Measurements from ENCODE around the gene ATXN3. TPM values are rescaled to one million over a fixed set of nuclear protein-coding genes. Genes with fewer than 3 reads are reported as not detected.
"Not testable (repeated sequence)": the region's sequence is repeated elsewhere in the genome, so short reads cannot be mapped to it uniquely, and the experiment has no call there.

The ATXN3 gene
- total RNA-seq, 2 donors from 2014 or later, result 20.6 to 21.8 TPM

DNA sequence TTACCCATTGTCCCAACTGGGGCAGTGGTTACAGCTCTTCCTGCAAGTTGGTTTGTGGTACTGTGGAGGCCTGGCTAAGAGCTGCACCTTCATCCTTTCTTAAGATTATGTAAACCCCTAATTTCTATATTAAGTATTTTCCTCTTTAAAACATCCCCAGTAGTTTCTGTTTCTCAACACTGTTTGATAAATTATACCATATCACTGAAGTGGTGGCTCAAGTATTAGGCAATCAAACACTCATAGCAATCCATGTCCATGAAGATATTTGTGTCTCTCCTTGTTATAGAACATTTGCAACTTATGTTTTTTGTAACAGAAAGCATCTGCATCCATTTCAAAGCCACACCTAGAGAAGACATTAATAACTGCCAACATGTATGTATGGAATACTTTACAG lies 31.8 kb downstream of the ATXN3 start:
- intact Hi-C loops (cut with DNase I), result no loop called here
- H3K27me3 ChIP-seq, result no peaks in the 10 kb centered on the region

DNA sequence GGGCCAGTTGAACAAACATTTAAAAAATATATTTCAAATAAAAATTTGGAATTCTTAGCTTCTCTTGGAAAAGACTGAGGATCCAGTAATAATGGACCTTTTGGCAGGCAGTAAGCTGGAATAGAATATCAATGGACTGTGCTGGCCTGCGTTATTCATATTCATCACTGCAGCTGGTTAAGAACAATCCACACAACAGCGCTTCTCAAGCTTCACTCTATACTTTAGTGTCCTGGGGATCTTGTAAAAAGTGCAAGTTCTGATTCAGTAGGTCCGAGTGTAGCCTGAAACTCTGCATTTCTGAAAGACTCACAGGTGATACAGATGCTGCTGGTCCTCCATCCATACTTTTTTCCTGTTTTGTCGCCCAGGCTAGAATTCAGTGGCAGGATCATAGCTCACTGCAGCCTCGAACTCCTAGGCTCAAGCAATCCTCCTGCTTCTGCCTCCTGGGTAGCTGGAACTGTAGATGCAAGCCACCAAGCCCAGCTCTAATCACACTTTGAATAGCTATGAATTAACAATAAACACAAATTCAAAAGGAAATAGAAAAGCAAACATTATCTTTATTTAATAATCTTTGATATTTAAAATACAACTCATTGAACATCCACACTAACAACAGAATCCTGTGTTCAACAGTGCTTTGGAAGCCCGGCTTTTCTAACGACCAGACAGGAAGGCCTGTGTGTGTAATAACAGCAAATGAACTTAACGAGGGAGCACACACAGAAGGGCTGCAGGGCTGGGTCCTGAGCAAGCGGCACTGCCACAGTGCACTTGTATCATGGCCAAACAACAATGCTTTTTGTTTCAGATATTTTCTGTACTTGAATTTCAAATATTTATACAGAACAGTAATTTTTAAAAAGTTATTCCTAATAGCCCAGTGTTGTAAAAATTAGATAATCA lies 48.1 kb downstream of the ATXN3 start:
- TF ChIP-seq, protein P1, sequence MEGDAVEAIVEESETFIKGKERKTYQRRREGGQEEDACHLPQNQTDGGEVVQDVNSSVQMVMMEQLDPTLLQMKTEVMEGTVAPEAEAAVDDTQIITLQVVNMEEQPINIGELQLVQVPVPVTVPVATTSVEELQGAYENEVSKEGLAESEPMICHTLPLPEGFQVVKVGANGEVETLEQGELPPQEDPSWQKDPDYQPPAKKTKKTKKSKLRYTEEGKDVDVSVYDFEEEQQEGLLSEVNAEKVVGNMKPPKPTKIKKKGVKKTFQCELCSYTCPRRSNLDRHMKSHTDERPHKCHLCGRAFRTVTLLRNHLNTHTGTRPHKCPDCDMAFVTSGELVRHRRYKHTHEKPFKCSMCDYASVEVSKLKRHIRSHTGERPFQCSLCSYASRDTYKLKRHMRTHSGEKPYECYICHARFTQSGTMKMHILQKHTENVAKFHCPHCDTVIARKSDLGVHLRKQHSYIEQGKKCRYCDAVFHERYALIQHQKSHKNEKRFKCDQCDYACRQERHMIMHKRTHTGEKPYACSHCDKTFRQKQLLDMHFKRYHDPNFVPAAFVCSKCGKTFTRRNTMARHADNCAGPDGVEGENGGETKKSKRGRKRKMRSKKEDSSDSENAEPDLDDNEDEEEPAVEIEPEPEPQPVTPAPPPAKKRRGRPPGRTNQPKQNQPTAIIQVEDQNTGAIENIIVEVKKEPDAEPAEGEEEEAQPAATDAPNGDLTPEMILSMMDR (IDR thresholded peaks at IDR 0.05), result no peak
- intact Hi-C loops (cut with DNase I), result no loop called here
- H3K9me3 ChIP-seq, result no peaks in the 10 kb centered on the region
- no peak for DNase-seq
- no peak overlapping the region for H3K4me3 ChIP-seq
- no peaks in the 10 kb centered on the region for H3K27me3 ChIP-seq
- H3K9ac ChIP-seq (ENCODE audit: low read depth in 2 of 2, low read length in 2 of 2), result no peak overlapping the region
- H3K27ac ChIP-seq, result no peak overlapping the region
- H3K36me3 ChIP-seq, result no peaks in the 10 kb centered on the region
- no peaks in the 10 kb centered on the region for H3K4me1 ChIP-seq

More for the DNA sequence above, 31.8 kb downstream of the ATXN3 start:
- no peak overlapping the region for H3K27ac ChIP-seq
- peaks cover 1% of the 10 kb centered on the region for H3K36me3 ChIP-seq
- no peak for DNase-seq
- H3K9ac ChIP-seq (ENCODE audit: low read depth in 2 of 2, low read length in 2 of 2), result no peak overlapping the region
- no peaks in the 10 kb centered on the region for H3K4me1 ChIP-seq
- H3K9me3 ChIP-seq, result no peaks in the 10 kb centered on the region
- H3K4me3 ChIP-seq, result no peak overlapping the region
- TF ChIP-seq, protein P1 (IDR thresholded peaks at IDR 0.05), result no peak

DNA sequence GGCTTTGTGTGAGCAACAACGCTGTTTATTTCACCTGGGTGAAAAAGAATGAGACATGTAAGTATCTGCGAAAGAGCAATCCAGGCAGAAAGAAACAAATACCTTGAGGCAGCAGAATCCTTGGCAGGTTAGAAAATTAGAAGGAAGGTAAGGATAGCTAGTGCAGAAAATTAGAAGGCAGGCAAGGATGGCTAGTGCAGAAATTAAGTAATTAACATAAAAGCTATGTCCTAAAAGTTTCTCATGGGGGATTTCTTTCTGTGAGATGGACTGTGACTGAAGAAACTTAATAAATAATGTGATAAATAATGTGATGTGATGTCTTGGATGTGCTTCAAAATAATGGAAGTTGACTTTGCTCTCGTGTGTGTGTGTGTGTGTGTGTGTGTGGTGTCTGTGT lies 56.6 kb downstream of the ATXN3 start:
- no peak overlapping the region for H3K27ac ChIP-seq
- DNase-seq, result no peak
- H3K4me3 ChIP-seq, result no peak overlapping the region
- H3K9ac ChIP-seq (ENCODE audit: low read depth in 2 of 2, low read length in 2 of 2), result no peak overlapping the region
- TF ChIP-seq, protein P1 (IDR thresholded peaks at IDR 0.05), result no peak
- no peaks in the 10 kb centered on the region for H3K4me1 ChIP-seq
- H3K27me3 ChIP-seq, result no peaks in the 10 kb centered on the region
- intact Hi-C loops (cut with DNase I), result no loop called here
- no peaks in the 10 kb centered on the region for H3K36me3 ChIP-seq
- no peaks in the 10 kb centered on the region for H3K9me3 ChIP-seq

DNA sequence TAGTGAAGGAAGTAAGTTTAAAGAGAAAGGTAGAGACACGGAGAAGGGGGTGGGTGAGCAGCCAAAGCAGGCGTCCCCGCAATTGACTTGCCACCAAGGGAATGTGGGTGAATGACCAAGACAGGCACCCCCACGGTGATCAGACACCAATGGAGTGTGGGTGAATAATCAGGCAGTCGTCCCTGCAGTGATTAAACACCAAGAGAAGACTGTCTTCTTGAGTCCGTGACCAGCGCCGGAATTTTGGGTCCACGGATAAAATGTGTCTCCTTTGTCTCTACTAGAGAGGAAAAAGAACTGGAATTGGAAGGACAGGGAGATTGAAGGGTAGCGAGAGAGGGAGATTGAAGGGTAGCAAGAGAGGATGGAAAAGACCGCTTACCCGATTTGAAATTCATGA lies 57.2 kb downstream of the ATXN3 start:
- H3K36me3 ChIP-seq; H3K4me3 ChIP-seq; intact Hi-C loops (cut with DNase I); H3K9ac ChIP-seq (ENCODE audit: low read depth in 2 of 2, low read length in 2 of 2); H3K27ac ChIP-seq; DNase-seq; H3K27me3 ChIP-seq; H3K4me1 ChIP-seq; H3K9me3 ChIP-seq: not testable (repeated sequence)

DNA sequence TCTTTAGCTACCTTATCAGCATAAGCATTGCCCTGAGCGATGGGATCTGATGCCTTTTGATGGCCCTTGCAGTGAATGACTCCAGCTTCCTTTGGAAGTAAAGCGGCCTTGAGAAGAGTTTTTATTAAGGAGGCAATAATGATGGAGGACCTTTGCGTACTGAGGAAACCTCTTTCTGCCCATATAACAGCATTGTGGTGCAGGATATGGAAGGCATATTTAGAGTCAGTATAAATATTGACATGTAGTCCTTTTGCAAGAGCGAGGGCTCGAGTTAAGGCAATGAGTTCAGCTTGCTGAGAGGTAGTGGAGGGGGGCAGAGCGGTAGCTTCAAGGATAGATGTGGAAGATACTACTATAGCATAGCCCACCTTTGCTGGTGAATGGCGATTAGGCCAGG lies 60.5 kb downstream of the ATXN3 start:
- intact Hi-C loops (cut with DNase I); H3K9ac ChIP-seq (ENCODE audit: low read depth in 2 of 2, low read length in 2 of 2); H3K36me3 ChIP-seq; H3K4me1 ChIP-seq; H3K27me3 ChIP-seq; H3K4me3 ChIP-seq; DNase-seq; H3K9me3 ChIP-seq; H3K27ac ChIP-seq: not testable (repeated sequence)

DNA sequence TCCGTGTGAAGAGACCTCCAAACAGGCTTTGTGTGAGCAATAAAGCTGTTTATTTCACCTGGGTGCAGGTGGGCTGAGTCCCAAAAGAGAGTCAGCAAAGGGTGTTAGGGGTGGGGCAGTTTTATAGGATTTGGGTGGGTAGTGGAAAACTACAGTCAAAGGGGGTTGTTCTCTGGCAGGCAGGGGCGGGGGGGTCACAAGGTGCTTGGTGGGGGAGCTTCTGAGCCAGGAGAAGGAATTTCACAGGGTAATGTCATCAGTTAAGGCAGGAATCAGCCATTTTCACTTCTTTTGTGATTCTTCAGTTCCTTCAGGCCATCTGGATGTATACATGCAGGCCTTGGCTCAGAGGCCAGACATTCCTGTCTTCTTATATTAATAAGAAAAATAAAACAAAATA lies 64.6 kb downstream of the ATXN3 start:
- peaks cover 13% of the 10 kb centered on the region for H3K4me1 ChIP-seq
- intact Hi-C loops (cut with DNase I); H3K9ac ChIP-seq (ENCODE audit: low read depth in 2 of 2, low read length in 2 of 2); H3K4me3 ChIP-seq; H3K36me3 ChIP-seq; H3K27me3 ChIP-seq; DNase-seq; H3K27ac ChIP-seq; H3K9me3 ChIP-seq: not testable (repeated sequence)

DNA sequence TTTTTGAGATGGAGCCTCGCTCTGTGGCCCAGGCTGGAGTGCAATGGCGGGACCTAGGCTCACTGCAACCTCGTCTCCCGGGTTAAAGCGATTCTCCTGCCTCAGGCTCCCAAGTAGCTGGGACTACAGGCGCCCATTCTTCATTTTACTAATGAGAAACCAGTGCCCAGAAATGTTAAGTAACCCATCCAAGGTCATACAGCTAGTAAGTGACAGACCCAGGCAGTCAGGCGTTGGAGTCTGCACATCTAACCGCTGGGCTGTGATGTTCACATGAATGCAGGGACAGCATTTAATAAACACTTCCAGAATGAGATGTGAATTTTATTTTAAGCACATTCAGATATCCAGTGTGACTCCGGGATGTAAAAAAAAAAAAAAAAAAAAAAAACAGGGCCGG lies 65.2 kb downstream of the ATXN3 start:
- Histone ChIP-seq H3K9ac (ENCODE audit: low read depth in 2 of 2, low read length in 2 of 2) (no peak overlapping the region), H3K4me1 (peaks cover 15% of the 10 kb centered on the region), H3K27me3 (no peaks in the 10 kb centered on the region), H3K4me3 (peak overlapping the region; percentile 69), H3K9me3 (no peaks in the 10 kb centered on the region), H3K27ac (peak overlapping the region; percentile 85), H3K36me3 (no peaks in the 10 kb centered on the region)
- intact Hi-C loops (cut with DNase I), result no loop called here
- DNase-seq, result no peak
- TF ChIP-seq, protein P1 (IDR thresholded peaks at IDR 0.05), result no peak
